Thymus (tissue), 11 donors: ENCODE measurements around the gene MAP6. TPM values are rescaled to one million over a fixed set of nuclear protein-coding genes. Genes with fewer than 3 reads are reported as not detected.

Experiments used
- DNase-seq, 9 donors: peaks; one replicate each; pipeline ENCODE4 v3.0.0-alpha.2; 2013; ENCODE audit warnings: low spot score in 9 of 9, low read depth in 6 of 9, missing footprints in 1 of 9
- H3K27ac ChIP-seq, 2 donors: one replicate each; pipeline ENCODE4 v1.5.1; 2013; ENCODE audit warnings: control low read depth in 1 of 2, low read depth in 1 of 2, low read length in 1 of 2, mild to moderate bottlenecking in 1 of 2, moderate library complexity in 1 of 2
- H3K27me3 ChIP-seq, 2 donors: one replicate each; pipeline ENCODE4 v1.5.1; 2013; ENCODE audit warnings: low read length in 1 of 2; ENCODE audit not compliant: control insufficient read depth in 2 of 2, insufficient read depth in 1 of 2
- H3K36me3 ChIP-seq, 2 donors: one replicate each; pipeline ENCODE4 v1.5.1; 2013; ENCODE audit warnings: low read length in 1 of 2, mild to moderate bottlenecking in 1 of 2, moderate library complexity in 1 of 2; ENCODE audit not compliant: control insufficient read depth in 2 of 2, insufficient read depth in 2 of 2
- H3K4me1 ChIP-seq, 2 donors: one replicate each; pipeline ENCODE4 v1.5.1; 2013; ENCODE audit warnings: low read length in 2 of 2; ENCODE audit not compliant: control insufficient read depth in 2 of 2, insufficient read depth in 2 of 2
- H3K4me3 ChIP-seq, 2 donors: one replicate each; pipeline ENCODE4 v1.5.1; 2013; ENCODE audit warnings: low read length in 2 of 2, control low read depth in 1 of 2, mild to moderate bottlenecking in 1 of 2
- H3K9me3 ChIP-seq, 2 donors: one replicate each; pipeline ENCODE4 v1.5.1; 2013; ENCODE audit warnings: low read length in 1 of 2, mild to moderate bottlenecking in 1 of 2; ENCODE audit not compliant: control insufficient read depth in 2 of 2, insufficient read depth in 1 of 2
- WGBS: extraction: QIAGEN DNeasy Blood & Tissue Kit; methylation state at CpG from one replicate; pipeline ENCODE4 v1.1.7; 2013; 5-methylcytosine and 5-hydroxymethylcytosine counted together
- polyA plus RNA-seq: library from polyadenylated mRNA; stranded (reverse); fragments of 200-250 nt; gene quantifications from one replicate; pipeline ENCODE4 v1.2.3, GENCODE V29; 2013
- total RNA-seq: library from RNA; stranded (reverse); fragments of 120-200 nt; gene quantifications from one replicate; pipeline ENCODE4 v1.2.4, GENCODE V29; 2013
- donor health status: healthy.

MAP6 gene
- total and polyA plus RNA-seq, 2 donors: 1.3 TPM

DNA sequence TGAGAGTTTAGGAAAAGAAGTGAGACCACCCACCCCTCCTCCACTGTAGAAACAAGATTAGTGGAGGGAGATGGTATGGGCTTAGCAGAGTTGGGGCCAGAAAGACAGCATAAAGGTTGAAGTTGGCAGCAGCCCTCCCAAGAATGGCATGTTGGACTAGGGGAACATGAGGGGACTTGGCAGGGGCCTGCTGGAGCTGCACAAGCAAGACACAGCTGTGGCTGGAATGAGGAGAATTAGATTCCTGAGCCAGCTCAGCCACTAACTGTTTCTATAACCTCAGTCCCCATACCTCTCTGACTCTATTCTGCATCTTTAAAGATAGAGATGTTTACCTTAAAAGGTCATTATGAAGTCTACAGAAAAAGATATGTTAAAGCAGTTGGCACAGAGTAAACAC is 13.2 kb downstream of the MAP6 start:
- no peak for DNase-seq
- Histone ChIP-seq H3K9me3 (no peaks in the 10 kb centered on the region), H3K4me1 (no peaks in the 10 kb centered on the region), H3K27me3 (peaks cover 0 to 4% of the 10 kb centered on the region in 2 donors), H3K36me3 (no peaks in the 10 kb centered on the region), H3K4me3 (no peak overlapping the region), H3K27ac (no peak overlapping the region)

DNA sequence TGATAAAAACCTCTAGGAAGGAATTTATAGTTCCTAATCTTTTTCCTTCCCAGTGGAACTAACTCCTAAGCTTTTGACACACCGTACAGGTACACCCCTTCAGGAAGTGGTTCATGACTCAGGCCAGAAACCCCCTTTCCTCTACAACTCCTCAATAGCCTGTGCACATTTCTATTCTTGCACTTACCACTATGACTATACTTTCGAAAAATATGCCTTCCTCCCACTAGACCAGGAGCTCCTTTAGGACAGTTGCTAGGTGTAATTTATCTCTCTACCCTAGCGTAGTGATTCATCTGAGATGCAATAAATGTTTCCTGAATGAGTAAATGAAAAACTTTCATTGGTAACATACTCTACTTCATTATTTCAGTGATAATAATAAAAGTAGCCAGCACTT is 14.5 kb downstream of the MAP6 start:
- Histone ChIP-seq H3K27ac (no peak overlapping the region), H3K36me3 (no peaks in the 10 kb centered on the region), H3K9me3 (no peaks in the 10 kb centered on the region), H3K27me3 (peaks cover 0 to 4% of the 10 kb centered on the region in 2 donors), H3K4me3 (no peak overlapping the region), H3K4me1 (no peaks in the 10 kb centered on the region)
- WGBS: 53% methylated on average over 3 of the region's 3 CpGs
- no peak for DNase-seq

DNA sequence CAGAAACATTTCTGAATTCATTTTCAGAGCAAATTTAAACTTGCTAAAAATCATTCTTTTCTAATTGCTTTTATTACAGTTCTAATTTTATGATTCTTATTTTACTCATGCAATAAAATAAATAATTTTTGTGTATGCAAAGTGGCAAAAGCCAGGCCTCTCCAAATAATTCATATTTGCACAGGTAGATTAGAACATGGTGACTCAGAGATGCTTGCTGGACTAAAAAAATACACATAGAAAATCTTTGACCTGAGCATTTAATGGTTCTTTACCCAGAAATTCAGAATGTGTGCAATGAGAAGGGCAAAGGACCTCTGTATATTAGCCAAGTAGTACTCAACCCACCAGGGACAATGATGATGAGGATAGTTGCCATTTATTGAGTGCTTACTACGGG is 15.3 kb downstream of the MAP6 start:
- Histone ChIP-seq H3K27ac (no peak overlapping the region), H3K9me3 (no peaks in the 10 kb centered on the region), H3K4me1 (no peaks in the 10 kb centered on the region), H3K4me3 (no peak overlapping the region), H3K27me3 (peaks cover 0 to 4% of the 10 kb centered on the region in 2 donors), H3K36me3 (no peaks in the 10 kb centered on the region)
- 97% methylated on average over 1 of the region's 1 CpG for WGBS
- no peak for DNase-seq

DNA sequence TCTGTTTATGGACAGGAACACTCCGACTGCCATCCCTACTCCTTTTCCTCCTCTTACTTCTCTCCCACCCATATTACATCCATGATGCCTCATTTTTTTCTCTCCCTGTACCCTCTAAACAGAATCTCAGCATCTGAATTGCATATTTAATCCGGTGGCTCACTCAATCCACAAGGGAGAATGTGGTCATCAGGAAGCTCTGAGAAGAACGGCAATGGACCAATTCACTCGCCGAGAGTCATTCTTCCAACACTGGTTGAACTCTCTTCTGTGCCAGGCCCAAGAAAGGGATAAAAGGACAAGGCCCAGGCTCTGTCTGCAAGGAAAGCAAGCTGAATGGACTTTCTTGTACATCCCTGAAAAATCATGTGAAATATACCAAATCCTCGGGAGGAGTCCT is 15.9 kb downstream of the MAP6 start:
- WGBS: 97% methylated on average over 6 of the region's 6 CpGs
- H3K4me3 ChIP-seq: no peak overlapping the region
- H3K36me3 ChIP-seq: no peaks in the 10 kb centered on the region
- H3K27me3 ChIP-seq: peaks cover 0 to 4% of the 10 kb centered on the region in 2 donors
- H3K27ac ChIP-seq: no peak overlapping the region
- no peak for DNase-seq
- no peaks in the 10 kb centered on the region for H3K4me1 ChIP-seq
- H3K9me3 ChIP-seq: no peaks in the 10 kb centered on the region

DNA sequence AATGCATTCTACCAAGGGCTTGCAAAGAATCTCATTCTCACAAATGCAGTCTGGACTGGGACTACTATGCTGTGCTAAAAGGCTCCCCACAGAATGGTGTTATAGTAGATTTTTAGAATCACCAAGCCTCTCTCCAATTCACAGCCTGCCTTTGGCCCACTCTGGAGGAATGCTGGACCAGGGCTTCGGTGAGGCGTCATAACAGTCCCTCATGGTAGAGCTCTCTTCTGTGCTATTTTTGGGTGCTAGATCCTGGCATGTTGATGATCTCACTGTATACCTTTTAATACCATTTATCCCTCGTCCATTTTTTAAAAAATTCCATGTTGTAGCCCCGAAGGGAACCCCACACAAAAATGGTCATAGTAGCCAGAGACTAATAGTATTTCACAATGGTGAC is 17.6 kb downstream of the MAP6 start:
- DNase-seq: no peak
- no peaks in the 10 kb centered on the region for H3K4me1 ChIP-seq
- H3K9me3 ChIP-seq: no peaks in the 10 kb centered on the region
- H3K4me3 ChIP-seq: no peak overlapping the region
- H3K36me3 ChIP-seq: no peaks in the 10 kb centered on the region
- H3K27ac ChIP-seq: no peak overlapping the region
- 92% methylated on average over 4 of the region's 4 CpGs for WGBS
- H3K27me3 ChIP-seq: peaks cover 0 to 4% of the 10 kb centered on the region in 2 donors

DNA sequence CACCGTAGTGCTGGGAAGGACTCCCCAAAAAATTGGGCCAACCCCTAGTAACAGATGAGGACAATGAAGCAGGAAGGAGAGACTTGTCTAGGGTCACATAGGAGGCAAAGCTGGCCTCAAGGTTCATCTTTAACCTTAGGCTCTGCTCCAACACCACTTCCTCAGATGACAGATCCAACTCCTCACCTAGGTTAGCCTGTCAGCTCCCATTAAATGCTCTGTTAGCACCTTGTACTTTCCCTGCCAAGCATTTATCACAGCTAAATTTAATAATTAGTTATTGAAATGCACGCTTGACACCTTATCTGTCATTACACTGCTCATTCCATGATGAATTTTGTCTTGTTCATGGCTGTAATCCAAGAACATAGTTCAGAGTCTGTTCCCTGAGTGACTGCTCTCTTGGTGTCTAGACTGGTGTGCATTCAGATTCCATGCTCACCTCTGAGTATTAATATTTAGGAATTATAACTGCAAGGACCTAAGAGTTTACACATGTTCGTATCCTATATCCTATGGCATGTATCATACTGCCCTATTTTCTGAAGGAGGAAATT is 18.6 kb downstream of the MAP6 start:
- no peak for DNase-seq
- peaks cover 0 to 4% of the 10 kb centered on the region in 2 donors for H3K27me3 ChIP-seq
- 97% methylated on average over 3 of the region's 3 CpGs for WGBS
- H3K4me3 ChIP-seq: no peak overlapping the region
- no peaks in the 10 kb centered on the region for H3K4me1 ChIP-seq
- H3K36me3 ChIP-seq: no peaks in the 10 kb centered on the region
- H3K9me3 ChIP-seq: no peaks in the 10 kb centered on the region
- no peak overlapping the region for H3K27ac ChIP-seq

DNA sequence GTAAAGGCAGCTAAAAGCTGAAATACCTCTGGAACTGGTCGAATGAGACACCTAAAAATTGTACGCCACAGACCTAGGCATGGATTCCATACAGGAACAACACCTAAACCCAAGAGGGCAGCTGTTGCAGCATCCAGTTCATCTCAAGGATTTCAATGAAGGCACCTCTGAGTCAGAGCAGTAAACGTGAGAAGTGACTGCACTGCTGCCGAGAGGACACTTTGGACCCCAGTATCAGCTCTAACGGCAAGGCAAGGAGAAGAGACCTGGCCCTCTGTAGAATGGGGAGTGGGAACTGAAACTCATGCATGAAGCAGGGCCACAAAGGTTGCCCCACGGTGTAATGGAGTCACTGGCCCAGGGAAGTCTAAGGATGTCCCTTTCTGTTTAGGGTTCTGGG is 23.9 kb downstream of the MAP6 start:
- H3K36me3 ChIP-seq: no peaks in the 10 kb centered on the region
- 90% methylated on average over 6 of the region's 6 CpGs for WGBS
- H3K4me3 ChIP-seq: no peak overlapping the region
- H3K27me3 ChIP-seq: no peaks in the 10 kb centered on the region
- H3K4me1 ChIP-seq: peaks cover 0 to under 1% of the 10 kb centered on the region in 2 donors
- DNase-seq: no peak
- H3K27ac ChIP-seq: no peak overlapping the region
- no peaks in the 10 kb centered on the region for H3K9me3 ChIP-seq

DNA sequence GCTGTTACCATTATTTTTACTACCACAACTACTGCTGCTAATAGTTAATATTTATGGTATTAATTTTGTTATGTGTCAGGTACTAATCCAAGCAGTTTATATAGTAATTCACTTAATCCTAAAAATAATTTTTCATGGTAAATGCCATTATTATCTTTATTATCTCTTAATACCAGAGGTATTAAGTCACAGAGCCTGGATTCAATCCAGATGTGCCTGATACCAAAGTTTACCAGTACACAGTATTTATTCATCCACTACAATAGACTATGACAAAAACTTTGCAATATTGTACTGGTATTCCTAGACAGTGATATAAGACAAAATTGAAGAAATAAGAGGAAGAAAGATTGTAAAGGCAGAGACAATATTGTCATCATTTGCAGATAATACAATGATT is 24.5 kb downstream of the MAP6 start:
- Histone ChIP-seq H3K4me3 (no peak overlapping the region), H3K27me3 (no peaks in the 10 kb centered on the region), H3K4me1 (peaks cover 0 to 5% of the 10 kb centered on the region in 2 donors), H3K27ac (no peak overlapping the region), H3K9me3 (no peaks in the 10 kb centered on the region), H3K36me3 (no peaks in the 10 kb centered on the region)
- DNase-seq: no peak

DNA sequence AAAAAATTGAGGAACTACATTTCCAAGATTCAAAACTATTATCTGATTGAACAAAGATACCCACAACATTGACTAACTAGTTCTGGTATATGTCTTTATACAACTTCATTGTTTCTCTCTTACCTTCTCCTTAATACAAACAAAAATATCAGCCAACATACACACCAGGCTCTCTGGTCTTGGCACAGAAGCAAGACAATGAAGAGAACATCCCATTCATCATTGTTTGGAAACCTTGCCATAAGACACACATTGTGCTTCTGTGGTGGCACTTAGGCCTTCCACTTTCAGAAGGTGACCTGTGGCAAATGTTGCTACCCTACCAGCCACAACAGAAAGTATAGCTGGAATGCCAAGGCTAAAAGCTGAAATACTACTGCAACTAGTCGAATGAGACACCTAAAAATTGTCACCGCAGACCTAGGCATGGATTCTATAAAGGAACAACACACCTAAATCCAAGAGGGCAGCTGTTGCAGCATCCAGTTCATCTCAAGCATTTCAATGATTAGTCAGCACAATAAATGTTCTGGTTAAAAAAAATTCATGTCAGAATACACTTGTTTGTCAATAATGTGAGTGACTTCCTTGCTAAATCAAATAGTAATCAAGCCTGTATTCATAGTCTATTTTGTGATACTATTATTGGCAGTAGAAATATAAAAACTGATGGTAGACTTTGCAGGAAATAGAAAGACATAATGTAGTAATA is 26.3 kb downstream of the MAP6 start:
- WGBS: 94% methylated on average over 2 of the region's 2 CpGs

More for the DNA sequence above, 26.3 kb downstream of the MAP6 start:
- H3K27ac ChIP-seq: no peak overlapping the region
- peaks cover 0 to 5% of the 10 kb centered on the region in 2 donors for H3K4me1 ChIP-seq
- H3K36me3 ChIP-seq: no peaks in the 10 kb centered on the region
- no peaks in the 10 kb centered on the region for H3K9me3 ChIP-seq
- H3K4me3 ChIP-seq: no peak overlapping the region
- no peak for DNase-seq
- H3K27me3 ChIP-seq: peaks cover 0 to 2% of the 10 kb centered on the region in 2 donors
